NB4 (cell line): ENCODE results near the gene MACROD2.

Experiments used
- POLR2A ChIP-seq: IDR thresholded peaks from 2 replicates; pipeline ENCODE4 v1.6.1; 2011; ENCODE audit warnings: mild to moderate bottlenecking; ENCODE audit not compliant: insufficient read length; ENCODE audit errors: extremely low read depth
- TF ChIP-seq, protein P1 (sequence below): IDR thresholded peaks from 2 replicates; pipeline ENCODE4 v1.6.1; 2011; ENCODE audit warnings: low read depth, low read length

DNA sequence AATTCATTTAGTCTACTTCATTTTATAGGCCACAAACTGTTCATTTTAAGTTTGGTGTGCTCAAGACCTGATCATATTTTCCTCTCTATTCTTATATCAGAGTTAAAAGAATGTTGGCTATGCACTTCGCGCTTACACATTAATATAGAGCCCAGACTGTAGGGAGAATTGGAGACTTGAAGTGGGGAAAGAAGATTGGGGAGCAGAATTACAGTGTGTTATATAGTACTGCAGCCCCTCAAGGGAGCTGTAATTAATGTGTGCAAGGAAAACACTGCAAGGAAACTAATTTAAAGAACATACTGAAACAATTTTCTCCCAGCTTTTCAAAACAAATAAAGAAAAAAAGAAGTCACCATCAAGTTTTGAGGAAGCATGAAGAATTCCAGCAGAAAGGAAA lies 914.8 kb downstream of the MACROD2 start:
- TF ChIP-seq, protein P1, sequence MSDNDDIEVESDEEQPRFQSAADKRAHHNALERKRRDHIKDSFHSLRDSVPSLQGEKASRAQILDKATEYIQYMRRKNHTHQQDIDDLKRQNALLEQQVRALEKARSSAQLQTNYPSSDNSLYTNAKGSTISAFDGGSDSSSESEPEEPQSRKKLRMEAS = no peak
- no peak for TF ChIP-seq POLR2A
